Measurements from ENCODE around the gene PAX6.

DNA sequence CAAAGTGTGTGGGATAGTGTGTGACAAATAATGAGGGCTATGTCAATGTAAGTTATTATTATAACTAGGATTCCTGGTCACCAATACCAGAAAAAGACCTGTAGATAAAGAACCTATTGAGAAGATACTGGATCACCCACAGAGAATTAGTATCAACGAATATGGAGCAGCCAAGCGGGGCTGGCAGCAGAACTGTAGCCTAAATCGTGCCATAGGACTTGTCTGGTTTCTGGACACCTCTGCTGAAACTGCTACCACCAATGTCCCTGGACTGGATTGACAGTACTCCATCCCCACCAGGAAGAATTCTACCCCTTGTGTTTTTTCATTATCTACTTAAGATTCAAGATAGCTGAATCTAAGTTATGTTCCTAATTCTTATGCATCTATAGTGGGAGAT lies 30.3 kb upstream of the PAX6 start:
- TF ChIP-seq, protein P1, sequence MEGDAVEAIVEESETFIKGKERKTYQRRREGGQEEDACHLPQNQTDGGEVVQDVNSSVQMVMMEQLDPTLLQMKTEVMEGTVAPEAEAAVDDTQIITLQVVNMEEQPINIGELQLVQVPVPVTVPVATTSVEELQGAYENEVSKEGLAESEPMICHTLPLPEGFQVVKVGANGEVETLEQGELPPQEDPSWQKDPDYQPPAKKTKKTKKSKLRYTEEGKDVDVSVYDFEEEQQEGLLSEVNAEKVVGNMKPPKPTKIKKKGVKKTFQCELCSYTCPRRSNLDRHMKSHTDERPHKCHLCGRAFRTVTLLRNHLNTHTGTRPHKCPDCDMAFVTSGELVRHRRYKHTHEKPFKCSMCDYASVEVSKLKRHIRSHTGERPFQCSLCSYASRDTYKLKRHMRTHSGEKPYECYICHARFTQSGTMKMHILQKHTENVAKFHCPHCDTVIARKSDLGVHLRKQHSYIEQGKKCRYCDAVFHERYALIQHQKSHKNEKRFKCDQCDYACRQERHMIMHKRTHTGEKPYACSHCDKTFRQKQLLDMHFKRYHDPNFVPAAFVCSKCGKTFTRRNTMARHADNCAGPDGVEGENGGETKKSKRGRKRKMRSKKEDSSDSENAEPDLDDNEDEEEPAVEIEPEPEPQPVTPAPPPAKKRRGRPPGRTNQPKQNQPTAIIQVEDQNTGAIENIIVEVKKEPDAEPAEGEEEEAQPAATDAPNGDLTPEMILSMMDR (conservative IDR thresholded peaks at IDR 0.05 in 1 of 2, IDR thresholded peaks at IDR 0.05 in 1 of 2; ENCODE audit: low read depth in 1 of 2, low read length in 2 of 2) = no peak
- TF ChIP-seq EZH2 (IDR thresholded peaks at IDR 0.05; ENCODE audit: low read length, missing control alignments) = no peak

All from fibroblast of lung (primary cell).